ENCODE results near the gene CDK14.
A peak's percentile ranks its signal among the peaks of the same experiment; 100 is the strongest.

The CDK14 gene

DNA sequence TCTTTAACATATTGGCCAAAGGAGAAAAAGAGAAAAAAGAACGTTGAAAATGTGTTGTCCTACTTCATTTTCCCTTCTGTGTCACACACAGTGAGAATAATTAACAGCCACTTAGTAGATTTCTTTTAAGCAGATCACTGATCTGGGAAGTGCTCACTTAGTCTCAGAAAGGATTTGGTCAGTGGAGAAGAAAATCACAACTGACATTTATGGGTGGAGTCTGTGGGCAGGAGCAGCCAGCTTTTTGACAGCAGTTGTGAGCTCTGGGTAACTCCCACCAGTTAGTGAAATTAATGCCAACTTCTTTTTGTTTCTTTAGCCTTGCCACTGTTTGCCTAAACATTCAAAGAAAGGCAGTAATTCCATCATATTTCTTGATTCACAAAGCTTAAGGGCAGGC, 49.7 kb downstream of the CDK14 start:
- DNase-seq = no peak

DNA sequence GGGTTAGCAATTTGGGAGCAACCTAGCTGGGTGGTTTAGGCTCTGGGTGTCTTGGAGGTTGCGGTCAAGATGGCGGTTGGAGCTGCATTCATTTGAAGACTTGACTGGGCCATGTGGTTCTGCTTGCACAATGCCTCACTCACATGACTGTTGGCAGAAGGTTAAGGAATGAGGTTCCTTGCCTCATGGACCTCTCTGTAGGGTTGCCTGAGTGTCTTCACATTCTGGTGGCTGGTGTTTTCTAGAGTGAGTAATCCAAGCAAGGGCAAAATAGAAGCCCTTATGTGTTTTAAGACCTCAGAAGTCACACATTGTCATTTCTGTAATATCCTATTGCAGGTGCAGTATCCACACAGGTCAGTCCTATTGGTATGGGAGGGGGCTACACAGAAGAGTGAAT, 52.0 kb downstream of the CDK14 start:
- DNase-seq = no peak

DNA sequence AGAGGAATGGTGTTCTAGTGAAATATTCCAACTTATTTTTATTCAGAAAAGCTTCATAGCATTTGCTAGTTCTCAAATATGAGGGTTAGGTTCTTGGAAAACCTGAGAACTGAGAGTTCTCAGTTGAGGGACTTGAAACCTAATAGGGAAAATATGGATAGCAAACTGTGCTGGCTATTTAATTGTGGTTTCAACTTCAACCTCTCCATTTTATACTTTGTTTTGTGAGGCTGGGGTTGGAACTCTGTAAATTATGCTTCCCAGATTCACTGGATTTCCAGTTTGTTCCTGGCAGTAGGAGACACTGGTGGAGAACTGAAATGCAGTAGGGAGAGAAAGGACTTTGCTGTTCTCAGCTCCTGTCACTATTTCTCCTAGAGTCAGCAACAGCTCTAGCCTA, 52.7 kb downstream of the CDK14 start:
- DNase-seq = no peak

DNA sequence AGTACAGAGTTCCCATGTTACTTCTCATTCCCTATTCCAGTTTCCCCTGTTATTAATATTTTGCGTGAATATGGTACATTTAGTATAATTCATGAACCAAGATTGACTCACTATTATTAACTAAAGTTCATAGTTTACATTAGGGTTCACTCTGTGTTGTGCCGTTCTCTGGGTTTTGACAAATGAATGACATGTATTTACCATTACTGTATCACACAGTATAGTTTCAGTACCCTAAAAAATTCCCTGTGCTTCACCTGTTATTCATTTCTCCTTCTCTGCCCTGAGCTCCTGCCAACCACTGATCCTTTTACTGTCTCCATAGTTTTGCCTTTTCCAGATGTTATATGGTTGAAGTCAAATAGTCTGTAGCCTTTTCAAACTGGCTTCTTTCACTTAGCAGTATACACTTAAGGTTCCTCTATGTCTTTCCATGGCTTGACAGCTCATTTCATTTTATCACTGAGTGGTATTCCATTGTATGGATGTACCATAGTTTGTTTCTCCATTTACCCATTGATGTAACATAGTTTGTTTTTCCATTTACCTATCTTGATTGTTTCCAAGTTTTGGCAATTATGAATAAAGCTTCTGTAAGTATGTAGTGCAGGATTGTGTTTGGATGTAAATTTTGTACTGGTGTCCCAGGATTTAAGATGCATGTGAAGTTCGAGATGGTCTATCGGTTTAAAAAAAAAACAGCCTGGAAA, 58.8 kb downstream of the CDK14 start:
- no peak for DNase-seq

DNA sequence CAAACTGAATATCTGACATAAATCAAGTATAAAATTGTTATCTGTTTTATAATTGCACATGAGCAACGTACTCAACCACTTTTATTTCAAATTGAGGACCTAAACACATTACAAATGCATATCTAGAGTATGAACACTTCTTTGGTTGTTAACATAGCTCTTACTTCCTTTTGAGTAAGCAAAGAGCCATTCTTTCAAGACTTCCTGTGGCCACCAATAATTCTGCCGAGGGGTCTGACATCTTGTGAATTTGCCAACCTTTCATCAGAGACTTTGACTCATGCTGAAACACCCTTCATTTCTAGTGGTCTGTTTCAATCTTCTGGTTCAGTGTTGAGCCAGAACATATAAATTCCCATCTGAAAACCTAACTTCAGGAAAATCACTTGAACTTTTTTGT, 59.4 kb downstream of the CDK14 start:
- no peak for DNase-seq

DNA sequence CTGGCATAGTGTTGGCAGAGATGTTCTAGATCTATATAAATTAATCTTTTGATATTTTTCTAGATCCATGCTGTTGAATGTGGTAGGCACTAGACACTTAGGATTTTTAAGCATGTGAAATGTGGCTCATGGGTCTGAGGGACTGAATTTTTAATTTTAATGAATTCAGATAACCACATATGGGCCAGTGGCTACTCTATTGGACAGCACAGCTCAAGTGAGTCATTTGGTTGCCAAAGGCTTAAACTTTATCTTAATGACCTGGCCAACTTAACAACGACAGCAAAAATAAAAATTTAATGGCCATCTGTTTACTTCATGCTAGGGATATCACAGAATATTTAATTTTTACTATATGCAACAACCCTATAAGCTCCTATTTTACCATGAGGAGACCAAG, 61.4 kb downstream of the CDK14 start:
- DNase-seq = no peak

DNA sequence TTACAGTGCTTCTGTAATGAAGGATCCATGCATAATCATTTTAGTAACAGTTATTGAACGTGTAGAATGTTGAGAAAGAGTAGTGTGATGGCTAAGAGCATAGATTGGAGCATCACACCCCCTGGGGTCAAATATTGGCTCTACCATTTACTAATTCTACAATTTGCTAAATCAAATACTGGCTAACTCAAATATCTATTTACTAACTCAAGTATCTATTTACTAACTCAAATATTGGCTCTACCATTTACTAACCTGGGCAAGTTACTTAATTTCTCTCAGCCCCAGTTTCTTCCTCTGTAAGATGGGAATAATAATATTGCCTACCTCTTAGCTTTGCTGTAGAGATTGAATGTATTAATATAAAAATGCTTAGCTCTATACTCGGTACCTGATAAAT, 64.0 kb downstream of the CDK14 start:
- DNase-seq = no peak

DNA sequence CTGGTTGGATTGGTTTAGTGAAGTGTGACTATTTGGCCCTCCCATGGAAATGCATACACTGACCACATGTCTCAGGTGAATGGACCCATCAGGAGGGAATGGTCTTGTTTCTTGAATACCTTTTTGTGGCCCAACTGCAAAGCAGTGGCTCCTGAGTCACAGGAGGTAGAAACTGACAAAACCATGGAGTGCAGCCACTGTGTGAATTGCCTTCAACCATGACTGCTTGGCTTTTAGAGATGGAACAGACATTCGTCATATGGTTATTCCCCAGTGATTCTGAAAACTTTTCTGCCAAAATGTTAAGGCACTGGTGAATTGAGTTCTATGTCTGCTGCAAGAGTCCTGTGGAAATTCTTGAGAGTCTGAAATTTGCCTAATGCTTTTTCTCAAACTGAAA, 64.7 kb downstream of the CDK14 start:
- no peak for DNase-seq

DNA sequence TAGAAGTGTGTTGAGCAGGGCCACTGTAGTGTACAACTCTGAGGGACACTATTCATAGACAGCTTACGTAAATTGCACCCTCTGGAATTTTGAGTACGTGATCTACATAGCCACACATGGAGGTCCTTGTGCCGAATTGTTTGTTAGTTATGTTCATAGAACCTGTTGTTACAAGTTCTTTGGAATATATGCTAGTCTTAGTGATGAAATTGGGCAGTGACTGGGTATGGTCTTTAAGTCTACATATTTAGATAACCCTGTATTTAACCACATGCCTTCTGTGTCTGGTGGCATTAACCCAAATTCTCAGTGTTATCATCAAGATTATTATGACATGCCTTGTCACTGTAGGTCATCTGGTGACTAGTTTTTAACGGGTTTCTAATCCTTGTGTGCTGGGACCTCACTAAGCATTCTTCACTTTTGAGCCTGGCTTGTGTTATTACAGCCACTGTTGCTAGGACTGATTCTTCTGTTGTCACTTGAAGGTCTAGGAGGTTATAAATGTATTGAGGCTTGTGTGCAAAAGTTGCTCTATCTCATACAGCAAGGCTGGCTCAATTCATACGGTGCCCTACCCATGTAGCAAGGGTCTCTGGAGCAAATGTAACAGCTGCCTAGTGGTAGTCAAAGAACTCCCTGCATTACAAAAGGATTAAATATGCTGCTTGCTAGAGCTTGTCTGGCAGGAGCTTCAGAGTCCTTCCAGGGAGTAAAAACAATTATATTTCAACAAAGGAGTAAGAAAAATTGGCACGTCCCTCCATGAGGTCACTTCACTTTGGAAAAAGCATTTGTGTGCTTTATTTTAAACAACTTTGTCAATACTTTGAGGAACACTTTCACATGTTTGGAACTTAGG, 65.4 kb downstream of the CDK14 start:
- no peak for DNase-seq

DNA sequence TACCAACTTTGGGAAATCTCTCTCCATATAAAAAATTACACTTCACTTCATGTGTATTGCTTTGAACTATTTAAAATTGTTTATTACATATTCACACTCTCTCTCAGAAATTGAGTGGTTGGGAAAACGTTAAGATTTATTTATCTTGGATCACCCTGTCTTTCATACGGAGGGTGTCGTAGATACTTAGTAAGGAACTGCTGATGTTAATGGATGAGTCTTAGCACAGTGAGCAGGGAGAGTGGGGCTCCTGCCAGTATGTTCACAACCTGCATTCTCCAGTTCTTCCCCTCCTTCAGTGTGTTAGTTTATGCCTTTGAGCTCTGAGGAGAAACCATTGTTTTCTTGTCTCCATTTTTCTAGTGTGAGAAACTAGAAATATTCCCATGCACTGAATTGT, 67.1 kb downstream of the CDK14 start:
- DNase-seq = no peak

DNA sequence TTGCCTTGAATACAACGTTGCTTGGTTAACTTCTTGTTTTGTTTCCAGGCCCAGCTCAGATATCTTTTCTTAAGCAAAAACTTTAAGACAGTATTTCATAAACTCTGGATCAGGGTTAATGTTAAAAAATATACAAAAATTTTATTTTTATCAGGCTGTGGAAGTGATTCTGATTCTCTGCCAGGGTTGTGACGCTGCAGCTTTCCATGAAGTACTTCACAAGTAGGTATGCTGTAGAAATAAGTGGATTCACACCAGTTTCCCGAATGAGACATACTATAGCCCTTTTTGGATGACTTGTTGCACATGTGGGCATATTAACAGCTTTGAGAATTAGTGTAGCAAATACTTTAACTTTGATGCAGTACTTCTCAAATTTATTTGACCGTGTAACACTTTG, 70.1 kb downstream of the CDK14 start:
- no peak for DNase-seq

DNA sequence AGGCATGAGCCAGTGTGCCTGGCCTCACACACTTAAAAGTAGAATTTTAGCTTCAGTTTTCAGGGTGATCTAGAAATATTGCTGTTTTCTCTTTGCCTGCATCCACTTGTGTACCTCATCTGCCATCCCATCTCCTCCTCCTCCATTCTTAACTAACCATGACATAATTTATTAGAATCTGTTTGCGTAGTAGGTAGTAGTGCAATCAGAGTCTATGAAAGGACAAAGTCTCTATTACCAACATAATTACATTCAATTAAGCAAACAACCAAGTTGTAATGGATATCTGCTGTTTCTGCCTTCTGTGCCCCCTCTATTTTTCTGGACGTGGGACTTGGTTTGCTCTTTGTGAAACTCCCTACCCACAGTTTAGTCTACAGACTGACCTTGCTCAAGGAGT, 72.9 kb downstream of the CDK14 start:
- DNase-seq = no peak

DNA sequence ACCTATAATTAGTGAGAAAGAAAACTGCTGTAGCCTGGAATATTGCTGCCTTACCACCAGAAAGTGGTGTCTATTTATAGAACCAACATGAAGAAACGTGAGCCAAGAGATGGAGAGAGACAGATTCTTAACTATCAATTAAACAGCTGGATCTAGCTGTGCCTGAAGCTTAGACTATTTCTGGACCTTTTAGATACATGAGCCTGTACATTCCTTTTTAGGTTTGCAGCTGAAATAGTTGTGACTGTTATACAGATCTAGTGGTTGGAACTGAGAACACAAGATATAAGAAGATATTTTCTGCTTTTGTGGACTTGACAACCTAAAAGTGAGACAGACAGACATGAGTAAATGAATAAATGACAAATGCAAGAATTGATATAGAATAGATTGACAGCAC, 73.4 kb downstream of the CDK14 start:
- DNase-seq = no peak

DNA sequence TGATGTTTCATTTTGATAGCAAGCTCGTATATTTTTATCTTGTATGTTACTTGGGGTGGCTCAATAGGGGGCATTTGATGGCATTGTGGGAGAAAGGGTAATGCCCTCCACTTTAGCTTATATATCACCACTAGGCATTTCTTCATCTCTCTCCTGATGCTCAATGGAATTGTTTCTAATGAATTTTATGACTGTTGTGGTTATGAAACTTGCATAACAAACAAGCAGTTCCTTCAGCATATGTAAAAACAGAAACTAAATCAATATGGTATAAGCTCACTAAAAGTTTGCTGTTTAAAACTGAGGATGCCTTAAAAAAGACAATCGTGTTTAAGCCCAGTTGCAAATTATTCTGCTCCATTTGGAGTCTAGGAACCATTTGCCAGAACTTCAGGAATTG, 75.5 kb downstream of the CDK14 start:
- no peak for DNase-seq

DNA sequence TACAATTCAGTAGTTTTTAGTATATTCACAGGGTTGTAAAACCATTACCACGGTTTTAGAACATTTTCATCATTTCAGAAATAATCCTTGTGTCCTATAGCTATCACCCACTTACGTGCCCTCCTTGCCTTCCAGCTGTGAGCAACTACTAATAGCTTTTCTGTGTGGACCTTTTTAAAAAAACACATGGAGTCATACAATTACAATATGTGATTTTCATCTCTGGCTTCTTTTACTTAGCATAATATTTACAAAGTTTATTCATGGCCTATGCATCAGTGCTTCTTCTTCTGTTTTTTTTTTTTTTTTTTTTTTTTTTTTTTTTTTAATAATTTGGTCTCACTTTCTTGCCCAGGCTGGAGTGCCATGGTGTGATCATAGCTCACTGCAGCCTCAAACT, 76.1 kb downstream of the CDK14 start:
- no peak for DNase-seq

DNA sequence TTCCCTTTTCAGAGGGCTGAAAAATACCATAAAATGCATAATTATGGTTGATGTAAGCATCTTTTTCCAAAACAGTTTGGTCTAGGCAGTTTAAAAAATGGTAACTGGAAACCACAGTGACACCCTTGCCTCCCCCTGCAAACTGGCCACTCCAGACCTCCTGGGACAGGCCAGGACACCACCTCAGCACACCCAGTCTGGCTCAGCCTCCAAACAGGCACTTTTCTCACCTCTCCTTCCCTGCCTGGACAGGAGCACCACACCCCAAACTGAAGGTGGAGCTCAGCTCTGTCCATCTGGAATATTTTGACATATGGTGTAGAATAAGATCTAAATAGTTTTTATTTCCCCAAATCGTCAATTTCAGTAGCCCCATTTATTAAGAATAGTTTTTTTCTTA, 78.5 kb downstream of the CDK14 start:
- no peak for DNase-seq

DNA sequence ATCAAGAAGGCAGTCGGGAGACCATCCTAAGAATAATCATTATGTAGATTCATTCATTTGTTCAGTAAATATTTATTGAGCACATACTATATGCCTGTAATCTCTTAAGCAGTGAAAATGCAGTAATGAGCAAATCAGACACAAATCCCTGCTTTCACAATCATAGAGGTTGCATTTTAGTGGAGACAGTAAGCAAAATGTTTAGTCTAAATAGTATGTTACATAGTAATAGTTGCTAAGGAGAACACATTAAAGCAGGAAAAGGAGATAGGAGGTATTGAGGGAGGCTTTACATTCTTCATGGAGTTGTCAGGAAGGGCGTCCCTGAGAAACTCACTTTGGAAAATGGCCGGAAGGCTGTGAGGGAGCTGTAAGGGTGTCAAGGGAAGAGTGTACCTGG, 79.9 kb downstream of the CDK14 start:
- DNase-seq = no peak

DNA sequence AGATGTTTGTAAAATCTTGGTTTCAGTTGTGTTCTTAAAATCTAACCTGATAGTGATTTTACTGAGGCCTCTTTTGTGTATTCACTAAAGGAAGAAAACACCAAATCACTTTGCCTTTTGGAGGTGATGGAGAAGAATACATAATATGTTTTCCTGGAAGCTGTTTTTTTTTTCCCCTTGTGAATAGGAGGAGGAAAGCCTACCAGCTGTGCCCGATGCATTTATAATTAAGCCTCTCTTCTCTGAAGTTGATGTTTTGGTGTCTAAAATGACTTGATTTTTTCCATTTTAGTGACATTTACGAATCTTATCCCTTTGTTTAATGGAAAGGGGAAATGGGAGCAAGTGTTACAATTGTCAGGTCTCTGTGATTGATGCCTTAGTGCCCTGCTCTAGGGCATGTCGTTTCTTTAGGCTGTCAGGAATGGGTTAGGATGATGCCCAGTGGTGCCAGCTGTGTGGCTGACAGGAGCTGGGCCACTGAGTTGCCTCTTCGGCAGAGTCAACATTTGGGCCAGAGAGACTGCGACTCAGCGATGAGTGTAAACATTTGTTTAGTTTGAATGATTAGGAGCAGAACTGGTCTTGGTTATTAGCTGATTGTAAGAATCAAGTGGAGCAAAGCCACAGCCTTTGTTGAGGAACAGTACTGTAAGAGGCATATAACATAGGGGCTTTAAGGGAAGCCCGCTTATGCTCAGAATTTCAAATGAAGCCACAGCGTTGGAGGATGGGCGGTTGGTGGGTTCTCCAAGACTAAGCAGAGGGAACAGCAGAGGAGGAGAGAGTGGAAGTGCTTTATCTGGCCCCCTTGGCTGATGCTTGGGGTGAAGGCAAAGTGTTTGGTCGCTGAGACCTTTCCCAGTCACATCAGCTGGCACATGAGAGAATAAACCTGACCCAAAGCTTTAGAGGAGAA, 81.6 kb downstream of the CDK14 start:
- DNase-seq = peak; percentile 3

DNA sequence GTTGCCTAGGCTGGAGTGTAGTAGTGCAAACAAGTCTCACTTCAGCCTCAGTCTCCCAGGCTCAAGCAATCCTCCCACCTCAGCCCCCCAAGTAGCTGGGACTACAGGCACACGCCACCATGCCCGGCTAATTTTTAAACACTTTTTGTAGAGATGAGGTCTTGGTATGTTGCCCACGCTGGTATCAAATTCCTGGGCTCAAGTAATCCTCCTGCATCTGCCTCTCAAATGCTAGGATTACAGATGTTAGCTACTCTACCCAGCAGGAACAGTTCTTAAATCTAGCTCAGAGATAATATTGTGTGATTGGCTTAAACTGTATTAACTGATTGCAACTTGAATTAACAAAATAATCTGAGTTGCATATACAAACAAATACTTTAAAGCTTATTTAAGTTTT, 82.9 kb downstream of the CDK14 start:
- peak; percentile 7 for DNase-seq

DNA sequence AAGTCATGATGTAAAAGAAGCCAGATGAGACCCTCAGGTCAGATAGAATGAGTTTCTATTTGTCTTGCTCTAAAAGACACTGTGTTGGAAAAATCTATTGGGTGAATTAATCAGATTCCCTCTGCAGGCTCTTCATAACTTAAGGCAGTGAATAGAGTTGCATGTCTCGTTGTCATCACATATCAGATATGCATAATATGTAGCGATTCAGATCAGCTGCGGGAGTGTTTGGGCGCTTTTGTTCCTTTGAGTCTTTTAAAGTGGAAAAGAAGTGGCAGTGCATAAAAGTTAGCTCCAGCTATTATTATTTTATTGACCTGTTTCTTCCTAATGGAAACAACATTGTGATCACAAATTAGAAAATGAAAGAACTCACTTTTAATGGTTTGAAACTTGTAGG, 84.4 kb downstream of the CDK14 start:
- DNase-seq = no peak

DNA sequence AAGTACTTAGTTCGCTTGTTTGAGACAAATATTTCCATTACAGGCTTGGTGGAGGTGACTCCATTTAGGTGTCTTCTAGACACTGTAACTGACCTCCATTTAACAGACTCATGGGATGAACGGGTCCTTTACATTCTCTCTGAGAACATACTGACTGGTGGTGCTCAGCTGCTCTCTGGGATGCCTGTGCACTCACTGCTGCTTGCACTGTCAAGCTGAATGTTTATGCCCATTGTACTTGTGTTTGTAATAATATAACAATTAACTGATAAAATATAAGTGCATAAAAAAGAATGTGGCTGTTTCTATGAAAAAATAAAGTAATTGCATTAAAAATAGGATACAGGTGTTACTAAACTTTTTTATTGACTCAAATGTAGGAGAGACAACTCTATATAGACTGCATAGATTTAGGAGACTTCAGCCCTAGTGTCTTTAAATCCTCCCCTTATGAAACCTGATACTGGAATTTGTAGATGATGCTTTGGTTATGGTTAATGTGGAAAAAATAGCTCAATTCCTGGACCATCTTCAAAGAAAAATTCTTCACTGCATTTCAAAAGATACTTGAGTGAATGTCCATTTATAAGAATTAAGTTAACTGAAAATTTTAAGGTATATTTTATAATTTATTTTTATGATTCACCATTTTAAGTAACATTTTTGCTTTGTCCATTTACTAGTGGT, 85.4 kb downstream of the CDK14 start:
- no peak for DNase-seq

DNA sequence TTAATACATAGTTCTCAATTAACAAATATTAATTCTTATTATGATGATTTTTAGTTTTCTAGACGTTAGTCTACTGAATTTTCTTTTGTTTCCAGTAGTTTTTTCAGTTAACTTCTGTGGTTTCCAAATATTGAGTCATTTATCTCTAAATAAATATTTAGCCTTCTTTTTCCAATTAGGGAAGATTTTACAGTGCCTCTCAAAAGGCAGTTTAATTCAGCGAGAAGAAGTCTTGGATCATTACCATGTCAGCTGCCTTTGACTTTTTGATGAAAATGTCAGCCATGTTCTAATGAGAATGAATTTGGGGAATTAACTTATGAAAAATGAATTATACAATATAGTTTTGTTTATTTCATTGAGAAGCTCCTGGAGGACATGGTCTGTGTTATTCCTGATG, 90.0 kb downstream of the CDK14 start:
- no peak for DNase-seq

DNA sequence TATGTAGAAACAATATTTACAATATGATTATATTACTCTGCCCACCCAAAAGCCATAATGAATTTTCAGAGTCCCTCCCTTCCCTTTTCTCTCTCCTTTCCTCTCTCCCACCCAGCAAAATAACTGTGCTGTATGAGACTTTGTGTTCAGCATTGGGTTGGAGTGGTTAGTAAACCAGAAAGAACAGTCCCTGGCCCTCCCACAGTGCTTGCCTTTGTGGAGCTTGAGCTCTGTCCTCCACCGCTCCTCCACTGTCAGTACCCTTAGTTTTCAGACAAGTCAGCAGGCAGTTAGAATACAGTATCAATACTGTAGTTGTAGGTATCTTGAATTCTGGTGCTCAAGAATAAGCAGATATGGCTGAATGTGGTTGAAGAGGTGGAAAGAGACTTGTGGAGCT, 92.7 kb downstream of the CDK14 start:
- DNase-seq = no peak
